Measurements from ENCODE around the gene AFAP1.
A peak's percentile ranks its signal among the peaks of the same experiment; 100 is the strongest.

The AFAP1 gene

GRCh38 chr4:7827566-7827965 lies 112.1 kb downstream of the AFAP1 start:
- in situ Hi-C loops (cut with HindIII; ENCODE audit: low sequenced_read_pairs) = no loop called here
- H3K4me3 ChIP-seq (ENCODE audit: low read depth, low read length) = no peak overlapping the region
- TF ChIP-seq CTCF (IDR thresholded peaks at IDR 0.05; ENCODE audit: low read depth, low read length) = no peak
- no peak for DNase-seq (ENCODE audit: low read depth, low spot score)

- no peak for DNase-seq (ENCODE audit: low read depth, low spot score)
- H3K4me3 ChIP-seq (ENCODE audit: low read depth, low read length) = no peak overlapping the region
- in situ Hi-C loops (cut with HindIII; ENCODE audit: low sequenced_read_pairs) = no loop called here
- no peak for TF ChIP-seq CTCF (IDR thresholded peaks at IDR 0.05; ENCODE audit: low read depth, low read length)
These were observed 112.8 kb downstream of the AFAP1 start for GRCh38 chr4:7826909-7827306.

DNA sequence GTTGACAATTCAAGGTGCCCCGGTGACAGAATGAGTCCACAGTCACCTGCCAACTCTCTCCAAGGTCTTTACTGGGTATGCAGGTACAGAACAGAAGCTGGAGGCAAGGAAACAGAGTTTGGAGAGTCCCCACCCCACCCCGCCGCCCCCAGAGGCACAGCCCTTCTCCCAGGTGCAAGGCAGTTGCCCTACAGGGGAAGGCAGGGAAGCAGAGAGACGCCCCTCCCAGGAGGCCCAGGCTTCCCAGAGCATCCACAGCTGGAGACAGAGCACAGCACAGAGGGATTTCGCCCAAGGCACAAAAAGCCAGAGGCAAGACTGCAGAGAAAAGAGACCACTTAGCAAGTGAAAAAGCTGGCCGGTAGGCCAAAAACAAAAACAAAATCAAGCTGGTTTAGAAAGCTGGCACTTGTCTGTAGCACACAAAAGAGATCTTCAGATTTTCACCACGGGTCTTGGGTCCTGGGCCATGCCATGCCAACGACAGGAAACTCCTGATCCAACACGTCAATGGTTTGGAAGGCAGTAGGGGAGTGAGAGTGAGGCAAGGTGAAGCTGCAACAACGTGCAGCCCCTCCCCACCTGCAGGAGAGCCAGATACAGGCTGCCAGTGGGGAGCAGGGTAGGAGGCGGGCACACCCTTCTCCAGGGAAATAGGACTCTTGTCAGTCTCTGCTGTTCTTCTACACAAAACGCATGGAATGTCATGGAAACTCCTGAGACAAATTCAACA lies 113.3 kb downstream of the AFAP1 start:
- in situ Hi-C loops (cut with HindIII; ENCODE audit: low sequenced_read_pairs) = no loop called here
- no peak for DNase-seq (ENCODE audit: low read depth, low spot score)
- H3K4me3 ChIP-seq (ENCODE audit: low read depth, low read length) = no peak overlapping the region
- TF ChIP-seq CTCF (IDR thresholded peaks at IDR 0.05; ENCODE audit: low read depth, low read length) = no peak

DNA sequence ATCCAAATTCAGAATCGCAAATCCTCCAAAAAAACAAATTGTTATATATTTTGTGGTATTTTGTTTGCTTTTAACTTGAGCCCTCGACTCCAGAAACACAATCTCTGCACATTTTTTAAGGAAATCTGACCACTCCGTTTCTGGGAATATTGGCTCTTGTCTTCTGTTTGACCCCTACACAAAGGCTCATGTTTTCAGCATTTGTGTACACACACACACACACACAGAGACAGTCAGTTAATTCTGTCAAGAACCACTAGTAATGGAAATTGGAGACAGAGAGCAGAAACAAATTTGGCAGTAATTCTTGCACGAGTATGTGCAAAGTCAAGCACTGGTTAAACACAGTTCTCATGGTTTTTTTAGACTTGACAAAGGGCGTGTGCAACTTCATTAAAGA lies 115.4 kb downstream of the AFAP1 start:
- in situ Hi-C loops (cut with HindIII; ENCODE audit: low sequenced_read_pairs) = no loop called here
- peak; percentile 71 for DNase-seq (ENCODE audit: low read depth, low spot score)
- H3K4me3 ChIP-seq (ENCODE audit: low read depth, low read length) = no peak overlapping the region
- TF ChIP-seq CTCF (IDR thresholded peaks at IDR 0.05; ENCODE audit: low read depth, low read length) = no peak

GRCh38 chr4:7823416-7823824 lies 116.2 kb downstream of the AFAP1 start:
- TF ChIP-seq CTCF (IDR thresholded peaks at IDR 0.05; ENCODE audit: low read depth, low read length) = no peak
- H3K4me3 ChIP-seq (ENCODE audit: low read depth, low read length) = no peak overlapping the region
- DNase-seq (ENCODE audit: low read depth, low spot score) = no peak
- in situ Hi-C loops (cut with HindIII; ENCODE audit: low sequenced_read_pairs) = no loop called here

DNA sequence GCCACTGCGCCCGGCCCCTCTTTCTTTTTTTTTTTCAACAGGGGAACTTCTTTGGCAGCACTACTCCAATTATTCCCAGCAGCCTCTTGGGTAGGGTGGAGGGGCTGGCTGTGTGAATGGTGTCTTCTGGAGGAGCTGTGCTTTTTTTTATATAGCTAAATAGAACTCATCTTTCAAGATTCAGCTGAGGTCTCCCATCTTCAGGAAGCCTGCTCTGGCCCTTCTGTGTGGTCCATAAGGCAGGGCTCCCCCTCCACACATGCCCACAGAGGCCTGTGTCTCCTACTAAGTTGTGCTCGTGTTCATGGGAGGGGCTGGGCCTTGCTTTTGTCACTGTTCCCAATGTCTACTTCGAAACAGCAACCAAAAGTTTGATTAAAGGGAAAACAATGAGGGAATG lies 116.8 kb downstream of the AFAP1 start:
- H3K4me3 ChIP-seq (ENCODE audit: low read depth, low read length) = no peak overlapping the region
- DNase-seq (ENCODE audit: low read depth, low spot score) = no peak
- no peak for TF ChIP-seq CTCF (IDR thresholded peaks at IDR 0.05; ENCODE audit: low read depth, low read length)
- in situ Hi-C loops (cut with HindIII; ENCODE audit: low sequenced_read_pairs) = no loop called here

Data from astrocyte of the spinal cord (primary cell).